NCI-H82 treated with DMSO at 0.1 percent for 48 hours (cell line): ENCODE data around the gene OR8B12.
"Not testable (repeated sequence)": the region's sequence is repeated elsewhere in the genome, so short reads cannot be mapped to it uniquely, and the experiment has no call there.

Experiments
- DNase-seq: peaks from one replicate; lab custom pipeline; 2025; ENCODE audit not compliant: unreplicated experiment; lab: John Stamatoyannopoulos, UW

OR8B12 gene

GRCh38 chr11:124533626-124534025 is 9.8 kb downstream of the OR8B12 start:
- no peak for DNase-seq

GRCh38 chr11:124520550-124520854 is 23.0 kb downstream of the OR8B12 start:
- no peak for DNase-seq

GRCh38 chr11:124519850-124520549 is 23.5 kb downstream of the OR8B12 start:
- DNase-seq = no peak

GRCh38 chr11:124518989-124519451 is 24.4 kb downstream of the OR8B12 start:
- DNase-seq = no peak

GRCh38 chr11:124517314-124517713 is 26.1 kb downstream of the OR8B12 start:
- no peak for DNase-seq

GRCh38 chr11:124514675-124515074 is 28.8 kb downstream of the OR8B12 start:
- not testable (repeated sequence) for DNase-seq

GRCh38 chr11:124514131-124514530 is 29.3 kb downstream of the OR8B12 start:
- DNase-seq = no peak

- DNase-seq = no peak
Measured at GRCh38 chr11:124511745-124512144, 31.7 kb downstream of the OR8B12 start.

- no peak for DNase-seq
Measured at GRCh38 chr11:124510279-124510678, 33.2 kb downstream of the OR8B12 start.

- DNase-seq = no peak
Measured at GRCh38 chr11:124499711-124500110, 43.7 kb downstream of the OR8B12 start.

- no peak for DNase-seq
Measured at GRCh38 chr11:124493016-124493655, 50.3 kb downstream of the OR8B12 start.
